KMS-11 (cell line): Measurements from ENCODE around the gene SLC6A5.

ENCODE experiments used
- H2AFZ ChIP-seq: fragments of 200-600 bp; sonication (generic); 2 replicates; pipeline ENCODE4 v1.6.1; 2016; ENCODE audit warnings: antibody characterized with exemption, mixed run types, low read depth
- H3K27ac ChIP-seq: fragments of 200-600 bp; sonication (generic); 2 replicates; pipeline ENCODE4 v1.6.1; 2016; ENCODE audit warnings: mild to moderate bottlenecking, mixed run types
- H3K27me3 ChIP-seq: fragments of 200-600 bp; sonication (generic); 2 replicates; pipeline ENCODE4 v1.6.1; 2017; ENCODE audit warnings: mild to moderate bottlenecking, low read depth, mixed run types, moderate library complexity; ENCODE audit not compliant: insufficient read depth
- H3K36me3 ChIP-seq: fragments of 200-600 bp; sonication (generic); 2 replicates; pipeline ENCODE4 v1.6.1; 2017; ENCODE audit warnings: mild to moderate bottlenecking, mixed run types; ENCODE audit not compliant: insufficient read depth
- H3K4me1 ChIP-seq: fragments of 200-600 bp; sonication (generic); 2 replicates; pipeline ENCODE4 v1.6.1; 2016; ENCODE audit warnings: mild to moderate bottlenecking, low read depth, mixed run types; ENCODE audit not compliant: poor library complexity, severe bottlenecking
- H3K4me2 ChIP-seq: fragments of 200-600 bp; sonication (generic); 2 replicates; pipeline ENCODE4 v1.7.0; 2016; ENCODE audit warnings: mild to moderate bottlenecking, mixed run types
- H3K4me3 ChIP-seq: fragments of 200-600 bp; sonication (generic); IDR thresholded peaks from 2 replicates; pipeline ENCODE4 v1.6.1; 2017; ENCODE audit warnings: low read depth, low read length, mixed read lengths; ENCODE audit not compliant: insufficient read depth
- H3K79me2 ChIP-seq: fragments of 200-600 bp; sonication (generic); 2 replicates; pipeline ENCODE4 v1.6.1; 2016; ENCODE audit warnings: low read depth, mixed run types; ENCODE audit not compliant: insufficient read depth
- H3K9ac ChIP-seq: fragments of 200-600 bp; sonication (generic); 2 replicates; pipeline ENCODE4 v1.6.1; 2016; ENCODE audit warnings: mild to moderate bottlenecking, mixed run types
- H4K20me1 ChIP-seq: fragments of 200-600 bp; sonication (generic); 2 replicates; pipeline ENCODE4 v1.6.1; 2016; ENCODE audit warnings: mild to moderate bottlenecking, mixed run types; ENCODE audit not compliant: insufficient read depth
- TF ChIP-seq, protein P1 (sequence below): fragments of 200-600 bp; sonication (generic); conservative IDR thresholded peaks from 2 replicates; pipeline ENCODE4 v1.6.1; 2017; ENCODE audit warnings: low read depth, mild to moderate bottlenecking, antibody characterized with exemption, low read length, moderate library complexity, mixed read lengths

The SLC6A5 gene

DNA sequence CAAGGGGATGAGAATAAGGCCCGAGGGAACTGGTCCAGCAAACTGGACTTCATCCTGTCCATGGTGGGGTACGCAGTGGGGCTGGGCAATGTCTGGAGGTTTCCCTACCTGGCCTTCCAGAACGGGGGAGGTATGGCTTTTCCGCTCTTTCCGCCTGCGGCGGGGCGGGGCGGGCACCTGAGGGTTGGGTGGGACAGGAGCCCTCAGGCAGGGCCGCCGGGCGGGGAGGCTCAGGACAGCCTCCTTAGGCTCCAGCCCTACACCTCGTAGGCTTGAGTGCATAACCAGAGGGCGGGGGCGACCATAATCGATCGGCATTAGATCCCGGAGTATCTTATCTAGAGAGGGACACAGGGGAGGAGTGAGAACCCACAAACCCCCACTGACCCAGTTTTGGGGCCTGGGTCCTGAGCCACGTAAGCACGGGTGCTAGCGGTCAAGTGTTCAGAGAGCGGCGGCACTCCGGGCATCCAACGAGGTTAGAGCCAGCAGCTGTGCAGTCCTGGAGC, 4.9 kb downstream of the SLC6A5 start:
- no peaks in the 10 kb centered on the region for H3K4me1 ChIP-seq
- no peak overlapping the region for H3K4me2 ChIP-seq
- no peaks in the 10 kb centered on the region for H3K36me3 ChIP-seq
- no peak overlapping the region for H2AFZ ChIP-seq
- H3K27me3 ChIP-seq: no peaks in the 10 kb centered on the region
- H3K4me3 ChIP-seq: no peak overlapping the region
- H4K20me1 ChIP-seq: no peaks in the 10 kb centered on the region
- H3K27ac ChIP-seq: no peak overlapping the region
- no peak overlapping the region for H3K9ac ChIP-seq
- no peaks in the 10 kb centered on the region for H3K79me2 ChIP-seq
- TF ChIP-seq, protein P1, sequence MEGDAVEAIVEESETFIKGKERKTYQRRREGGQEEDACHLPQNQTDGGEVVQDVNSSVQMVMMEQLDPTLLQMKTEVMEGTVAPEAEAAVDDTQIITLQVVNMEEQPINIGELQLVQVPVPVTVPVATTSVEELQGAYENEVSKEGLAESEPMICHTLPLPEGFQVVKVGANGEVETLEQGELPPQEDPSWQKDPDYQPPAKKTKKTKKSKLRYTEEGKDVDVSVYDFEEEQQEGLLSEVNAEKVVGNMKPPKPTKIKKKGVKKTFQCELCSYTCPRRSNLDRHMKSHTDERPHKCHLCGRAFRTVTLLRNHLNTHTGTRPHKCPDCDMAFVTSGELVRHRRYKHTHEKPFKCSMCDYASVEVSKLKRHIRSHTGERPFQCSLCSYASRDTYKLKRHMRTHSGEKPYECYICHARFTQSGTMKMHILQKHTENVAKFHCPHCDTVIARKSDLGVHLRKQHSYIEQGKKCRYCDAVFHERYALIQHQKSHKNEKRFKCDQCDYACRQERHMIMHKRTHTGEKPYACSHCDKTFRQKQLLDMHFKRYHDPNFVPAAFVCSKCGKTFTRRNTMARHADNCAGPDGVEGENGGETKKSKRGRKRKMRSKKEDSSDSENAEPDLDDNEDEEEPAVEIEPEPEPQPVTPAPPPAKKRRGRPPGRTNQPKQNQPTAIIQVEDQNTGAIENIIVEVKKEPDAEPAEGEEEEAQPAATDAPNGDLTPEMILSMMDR: no peak

DNA sequence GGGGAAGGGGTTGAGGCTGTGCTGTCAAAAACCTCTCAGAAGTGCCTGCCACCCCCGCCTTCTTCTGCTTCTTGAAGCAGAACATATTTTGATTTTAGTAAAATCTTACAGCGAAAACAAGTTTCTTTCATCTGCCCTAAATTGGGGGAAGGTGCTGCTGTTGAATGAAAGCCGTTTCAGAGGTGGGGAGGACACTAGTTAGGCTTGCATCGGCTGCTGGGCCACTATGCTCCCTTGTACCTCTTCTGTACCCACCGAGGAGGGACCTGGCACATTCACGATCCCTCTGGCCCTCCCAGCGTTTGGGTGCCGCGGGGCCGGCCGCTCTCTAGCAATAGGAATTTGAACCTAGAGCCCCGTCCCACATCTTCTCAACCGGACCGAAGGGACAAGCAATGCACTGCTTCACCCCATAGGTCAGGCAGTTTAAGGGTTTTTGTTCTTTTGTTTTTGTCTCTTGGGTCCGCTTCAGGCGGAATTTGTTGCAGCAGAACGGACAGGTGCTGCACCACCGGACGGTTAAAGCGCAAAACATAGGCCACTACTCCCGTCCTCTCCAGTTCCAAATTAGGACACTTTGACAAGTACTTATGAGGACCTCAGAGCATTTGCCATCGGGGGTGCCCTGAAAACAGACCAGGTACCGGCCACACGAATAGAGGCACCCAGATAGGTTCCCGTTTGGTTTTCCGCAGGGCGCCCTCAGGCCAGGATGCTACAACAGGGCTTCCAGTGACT, 5.6 kb downstream of the SLC6A5 start:
- no peaks in the 10 kb centered on the region for H4K20me1 ChIP-seq
- no peak overlapping the region for H3K27ac ChIP-seq
- H3K9ac ChIP-seq: no peak overlapping the region
- no peaks in the 10 kb centered on the region for H3K4me1 ChIP-seq
- H2AFZ ChIP-seq: no peak overlapping the region
- H3K4me2 ChIP-seq: no peak overlapping the region
- H3K79me2 ChIP-seq: no peaks in the 10 kb centered on the region
- no peak overlapping the region for H3K4me3 ChIP-seq
- no peaks in the 10 kb centered on the region for H3K36me3 ChIP-seq
- TF ChIP-seq, protein P1: no peak
- no peaks in the 10 kb centered on the region for H3K27me3 ChIP-seq

DNA sequence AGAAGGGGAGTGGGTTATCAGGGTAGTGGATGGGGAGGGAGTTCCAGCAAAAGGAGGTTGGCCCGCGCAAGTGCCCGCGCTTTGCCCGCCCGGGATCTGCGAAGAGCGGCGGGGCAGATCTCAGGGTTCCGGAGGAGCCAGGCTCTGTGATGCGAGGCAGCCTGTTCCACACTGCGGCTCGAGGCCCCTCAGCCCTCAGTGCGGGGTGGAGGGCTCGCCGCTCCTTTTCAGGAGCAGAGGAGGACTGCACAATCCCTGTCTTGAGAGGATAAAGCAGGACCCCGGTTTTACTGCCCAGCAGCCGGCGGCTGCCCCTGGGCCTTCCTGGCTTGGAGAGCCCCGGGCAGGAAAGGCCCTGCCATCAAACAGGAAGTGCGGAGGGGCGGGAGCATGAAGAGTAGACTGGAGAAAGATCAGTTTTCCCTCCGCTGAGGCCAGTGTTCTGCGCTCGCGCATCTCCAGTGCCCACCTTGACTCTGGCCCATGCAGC, 6.2 kb downstream of the SLC6A5 start:
- Histone ChIP-seq H3K4me2 (no peak overlapping the region), H3K79me2 (no peaks in the 10 kb centered on the region), H3K27ac (no peak overlapping the region), H4K20me1 (no peaks in the 10 kb centered on the region), H3K9ac (no peak overlapping the region), H3K36me3 (no peaks in the 10 kb centered on the region), H2AFZ (no peak overlapping the region), H3K4me1 (no peaks in the 10 kb centered on the region), H3K4me3 (no peak overlapping the region), H3K27me3 (no peaks in the 10 kb centered on the region)
- TF ChIP-seq, protein P1: no peak

DNA sequence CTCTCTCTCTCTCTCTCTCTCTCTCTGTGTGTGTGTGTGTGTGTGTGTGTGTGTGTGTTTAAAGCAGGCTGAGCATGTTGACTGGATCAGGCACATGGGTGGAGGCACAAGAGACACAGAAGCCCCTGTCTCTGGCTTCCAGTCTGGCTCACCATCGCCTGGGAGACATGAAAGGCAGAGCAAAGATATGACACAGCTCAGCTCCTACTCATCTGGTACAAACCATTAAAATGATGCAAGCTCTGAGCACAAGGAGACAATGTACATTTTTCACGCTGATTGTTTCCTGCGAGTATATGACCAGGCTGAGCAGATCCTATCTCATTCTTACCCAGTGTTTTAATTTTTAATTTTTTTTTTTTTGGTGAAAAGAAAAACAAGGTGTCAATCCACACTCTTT, 9.5 kb downstream of the SLC6A5 start:
- Histone ChIP-seq H3K36me3 (no peaks in the 10 kb centered on the region), H3K79me2 (no peaks in the 10 kb centered on the region), H3K27ac (no peak overlapping the region), H2AFZ (no peak overlapping the region), H4K20me1 (no peaks in the 10 kb centered on the region), H3K4me2 (no peak overlapping the region), H3K27me3 (no peaks in the 10 kb centered on the region), H3K4me1 (no peaks in the 10 kb centered on the region), H3K4me3 (no peak overlapping the region), H3K9ac (no peak overlapping the region)
- TF ChIP-seq, protein P1: no peak
